Measurements from ENCODE around the gene TRIML1. TPM values are rescaled to one million over a fixed set of nuclear protein-coding genes. Genes with fewer than 3 reads are reported as not detected.
"Not testable (repeated sequence)": the region's sequence is repeated elsewhere in the genome, so short reads cannot be mapped to it uniquely, and the experiment has no call there.

The TRIML1 gene
- total RNA-seq, 1 donor from 2014 or later = not detected

DNA sequence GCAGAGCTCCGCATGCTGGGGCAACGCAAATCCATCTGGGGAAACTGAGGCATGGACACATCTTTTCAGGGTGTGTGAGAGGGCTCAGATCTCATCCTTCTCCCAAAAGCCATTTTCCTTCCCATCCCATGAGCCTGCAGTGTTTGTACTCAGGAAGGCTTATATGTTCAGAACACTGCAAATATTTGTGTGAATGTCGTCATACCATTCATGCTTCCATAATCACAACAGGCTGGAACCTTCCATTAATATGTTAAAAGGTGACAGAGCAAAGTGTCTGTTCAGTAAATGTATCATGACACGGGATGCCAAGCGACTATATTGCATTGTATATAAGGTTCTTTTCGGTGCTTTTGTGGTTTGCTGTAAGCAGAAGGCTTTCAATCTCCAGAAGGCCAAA, 8.5 kb downstream of the TRIML1 start:
- no peaks in the 10 kb centered on the region for H3K4me1 Mint-ChIP-seq (ENCODE audit: low read depth)

GRCh38 chr4:188154668-188155405, 15.6 kb downstream of the TRIML1 start:
- peaks cover 12% of the 10 kb centered on the region for H3K9me3 Mint-ChIP-seq (ENCODE audit: low read depth)
- no peaks in the 10 kb centered on the region for H3K27me3 Mint-ChIP-seq
- DNase-seq (ENCODE audit: low spot score, unreplicated experiment) = no peak
- TF ChIP-seq CTCF (IDR thresholded peaks at IDR 0.05; ENCODE audit: unreplicated experiment) = no peak
- peak overlapping the region; percentile 78 for H3K27ac Mint-ChIP-seq
- H3K4me3 Mint-ChIP-seq (ENCODE audit: low read depth) = no peak overlapping the region
- H3K4me1 Mint-ChIP-seq (ENCODE audit: low read depth) = no peaks in the 10 kb centered on the region
- H3K36me3 Mint-ChIP-seq (ENCODE audit: insufficient read depth) = peaks cover 2% of the 10 kb centered on the region

More for the DNA sequence above, 8.5 kb downstream of the TRIML1 start:
- H3K27me3 Mint-ChIP-seq = no peaks in the 10 kb centered on the region
- no peaks in the 10 kb centered on the region for H3K36me3 Mint-ChIP-seq (ENCODE audit: insufficient read depth)
- no peak for TF ChIP-seq CTCF (IDR thresholded peaks at IDR 0.05; ENCODE audit: unreplicated experiment)
- no peak overlapping the region for H3K4me3 Mint-ChIP-seq (ENCODE audit: low read depth)
- H3K27ac Mint-ChIP-seq = no peak overlapping the region
- H3K9me3 Mint-ChIP-seq (ENCODE audit: low read depth) = peaks cover 5% of the 10 kb centered on the region
- no peak for DNase-seq (ENCODE audit: low spot score, unreplicated experiment)

DNA sequence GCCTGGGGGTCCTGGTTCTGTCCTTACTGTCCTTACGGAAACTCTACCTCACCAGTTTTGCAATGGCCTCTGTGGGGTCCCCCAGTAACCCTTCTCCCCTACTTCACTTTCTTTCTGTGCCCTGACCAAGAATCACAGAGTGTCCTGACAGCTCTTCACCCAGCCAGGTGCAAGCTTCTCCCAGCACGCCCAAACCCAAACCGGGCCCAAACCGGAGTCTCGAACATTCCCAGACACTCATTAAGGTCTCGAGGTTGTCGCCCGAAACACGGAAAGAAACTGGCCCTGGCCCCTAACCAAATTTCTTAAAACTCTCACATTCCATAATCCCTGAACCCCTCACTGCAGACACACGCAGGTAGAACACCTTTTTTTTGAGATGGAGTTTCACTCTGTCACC, 19.1 kb downstream of the TRIML1 start:
- TF ChIP-seq CTCF (IDR thresholded peaks at IDR 0.05; ENCODE audit: unreplicated experiment) = no peak
- no peak for DNase-seq (ENCODE audit: low spot score, unreplicated experiment)
- H3K4me1 Mint-ChIP-seq (ENCODE audit: low read depth) = no peaks in the 10 kb centered on the region

GRCh38 chr4:188159513-188160226, 20.4 kb downstream of the TRIML1 start:
- not testable (repeated sequence) for DNase-seq (ENCODE audit: low spot score, unreplicated experiment); H3K36me3 Mint-ChIP-seq (ENCODE audit: insufficient read depth); H3K4me1 Mint-ChIP-seq (ENCODE audit: low read depth); H3K9me3 Mint-ChIP-seq (ENCODE audit: low read depth); H3K27ac Mint-ChIP-seq; H3K27me3 Mint-ChIP-seq; H3K4me3 Mint-ChIP-seq (ENCODE audit: low read depth)

More for the DNA sequence above, 19.1 kb downstream of the TRIML1 start:
- H3K27me3 Mint-ChIP-seq = no peaks in the 10 kb centered on the region
- H3K9me3 Mint-ChIP-seq (ENCODE audit: low read depth) = peaks cover 8% of the 10 kb centered on the region
- no peak overlapping the region for H3K4me3 Mint-ChIP-seq (ENCODE audit: low read depth)
- H3K36me3 Mint-ChIP-seq (ENCODE audit: insufficient read depth) = peaks cover 2% of the 10 kb centered on the region
- no peak overlapping the region for H3K27ac Mint-ChIP-seq

GRCh38 chr4:188160406-188160805, 21.2 kb downstream of the TRIML1 start:
- no peak for DNase-seq (ENCODE audit: low spot score, unreplicated experiment)
- no peaks in the 10 kb centered on the region for H3K27me3 Mint-ChIP-seq
- H3K4me1 Mint-ChIP-seq (ENCODE audit: low read depth) = no peaks in the 10 kb centered on the region
- H3K36me3 Mint-ChIP-seq (ENCODE audit: insufficient read depth) = no peaks in the 10 kb centered on the region
- no peak overlapping the region for H3K27ac Mint-ChIP-seq
- no peak for TF ChIP-seq CTCF (IDR thresholded peaks at IDR 0.05; ENCODE audit: unreplicated experiment)
- H3K9me3 Mint-ChIP-seq (ENCODE audit: low read depth) = peaks cover 3% of the 10 kb centered on the region
- no peak overlapping the region for H3K4me3 Mint-ChIP-seq (ENCODE audit: low read depth)

All from progenitor cell of endocrine pancreas (in vitro differentiated cells).